ENCODE results near the gene TMED9.
"Not testable (repeated sequence)": the region's sequence is repeated elsewhere in the genome, so short reads cannot be mapped to it uniquely, and the experiment has no call there.

The TMED9 gene

GRCh38 chr5:177557041-177557647 is 34.9 kb upstream of the TMED9 start:
- TF ChIP-seq CTCF (IDR thresholded peaks at IDR 0.05; ENCODE audit: borderline replicate concordance, insufficient read depth, low read depth, low read length) = no peak
- H3K4me3 ChIP-seq (ENCODE audit: low read depth, low read length) = no peak overlapping the region

GRCh38 chr5:177557796-177558195 is 34.2 kb upstream of the TMED9 start:
- no peak overlapping the region for H3K4me3 ChIP-seq (ENCODE audit: low read depth, low read length)
- TF ChIP-seq CTCF (IDR thresholded peaks at IDR 0.05; ENCODE audit: borderline replicate concordance, insufficient read depth, low read depth, low read length) = no peak

DNA sequence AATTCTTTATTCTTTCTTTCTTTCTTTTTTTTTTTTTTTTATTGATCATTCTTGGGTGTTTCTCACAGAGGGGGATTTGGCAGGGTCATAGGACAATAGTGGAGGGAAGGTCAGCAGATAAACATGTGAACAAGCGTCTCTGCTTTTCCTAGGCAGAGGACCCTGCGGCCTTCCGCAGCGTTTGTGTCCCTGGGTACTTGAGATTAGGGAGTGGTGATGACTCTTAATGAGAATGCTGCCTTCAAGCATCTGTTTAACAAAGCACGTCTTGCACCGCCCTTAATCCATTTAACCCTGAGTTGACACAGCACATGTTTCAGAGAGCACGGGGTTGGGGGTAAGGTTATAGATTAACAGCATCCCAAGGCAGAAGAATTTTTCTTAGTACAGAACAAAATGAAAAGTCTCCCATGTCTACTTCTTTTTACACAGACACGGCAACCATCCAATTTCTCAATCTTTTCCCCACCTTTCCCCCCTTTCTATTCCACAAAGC is 32.5 kb upstream of the TMED9 start:
- H3K4me3 ChIP-seq (ENCODE audit: low read depth, low read length) = not testable (repeated sequence)

DNA sequence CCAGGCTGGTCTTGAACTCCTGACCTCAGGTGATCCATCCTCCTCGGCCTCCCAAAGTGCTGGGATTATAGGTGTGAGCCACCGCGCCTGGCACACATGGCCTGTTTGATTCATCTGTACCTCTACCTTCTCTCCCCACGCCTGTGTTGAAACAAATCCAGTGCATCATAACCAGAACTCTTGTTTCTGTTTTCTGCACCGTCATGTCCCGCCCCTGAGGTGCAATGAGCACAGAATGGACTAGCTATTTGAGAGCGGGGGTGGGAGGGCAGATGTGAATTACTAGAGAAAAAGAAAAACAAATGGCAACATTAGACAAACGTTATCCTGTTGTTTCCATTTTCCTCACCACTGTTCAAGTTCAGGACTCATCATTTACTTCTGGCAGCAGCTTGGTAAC is 27.0 kb upstream of the TMED9 start:
- no peak for TF ChIP-seq CTCF (IDR thresholded peaks at IDR 0.05; ENCODE audit: borderline replicate concordance, insufficient read depth, low read depth, low read length)
- H3K4me3 ChIP-seq (ENCODE audit: low read depth, low read length) = no peak overlapping the region

- no peak overlapping the region for H3K4me3 ChIP-seq (ENCODE audit: low read depth, low read length)
- TF ChIP-seq CTCF (IDR thresholded peaks at IDR 0.05; ENCODE audit: borderline replicate concordance, insufficient read depth, low read depth, low read length) = no peak
Measured at GRCh38 chr5:177568326-177568725, 23.7 kb upstream of the TMED9 start.

- no peak for TF ChIP-seq CTCF (IDR thresholded peaks at IDR 0.05; ENCODE audit: borderline replicate concordance, insufficient read depth, low read depth, low read length)
- no peak overlapping the region for H3K4me3 ChIP-seq (ENCODE audit: low read depth, low read length)
Measured at GRCh38 chr5:177569894-177570293, 22.1 kb upstream of the TMED9 start.

DNA sequence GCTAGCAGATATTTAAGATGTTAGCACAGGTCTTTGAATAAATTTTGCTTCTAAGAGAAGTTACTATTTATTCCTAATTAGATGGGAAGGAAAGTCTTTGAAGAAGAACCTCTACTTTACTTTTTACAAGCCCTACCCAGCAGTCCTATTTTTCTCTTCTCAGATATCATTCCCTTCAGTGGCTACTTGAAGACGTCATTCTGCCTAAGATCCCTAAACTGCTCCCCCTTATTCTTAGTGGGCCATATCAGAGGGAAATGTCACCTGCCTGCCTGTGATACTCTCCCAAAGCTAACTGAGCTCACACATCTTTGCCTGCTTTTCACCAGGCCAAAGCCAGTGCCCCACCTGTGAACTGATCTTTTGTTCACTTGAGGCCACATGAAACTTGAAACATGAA is 16.5 kb upstream of the TMED9 start:
- no peak for TF ChIP-seq CTCF (IDR thresholded peaks at IDR 0.05; ENCODE audit: borderline replicate concordance, insufficient read depth, low read depth, low read length)
- H3K4me3 ChIP-seq (ENCODE audit: low read depth, low read length) = no peak overlapping the region
